NCI-H510A (cell line): Measurements from ENCODE around the gene PTBP1.
"Not testable (repeated sequence)": the region's sequence is repeated elsewhere in the genome, so short reads cannot be mapped to it uniquely, and the experiment has no call there.

ENCODE experiments used
- DNase-seq: peaks from one replicate; lab custom pipeline; 2025; lab: John Stamatoyannopoulos, UW

PTBP1 gene

GRCh38 chr19:853614-854220 is 56.5 kb downstream of the PTBP1 start:
- not testable (repeated sequence) for DNase-seq

GRCh38 chr19:854549-854948 is 57.3 kb downstream of the PTBP1 start:
- no peak for DNase-seq

GRCh38 chr19:855142-855541 is 57.9 kb downstream of the PTBP1 start:
- DNase-seq, result no peak

- DNase-seq, result no peak
Measured at GRCh38 chr19:855566-856120, 58.4 kb downstream of the PTBP1 start.

GRCh38 chr19:858284-858683 is 61.0 kb downstream of the PTBP1 start:
- no peak for DNase-seq

- no peak for DNase-seq
Measured at GRCh38 chr19:858868-859843, 61.9 kb downstream of the PTBP1 start, which contains the start of gene CFD. Gene CFD (plus strand): TSS chr19:859664. CDS start chr19:859690, 26 bp downstream.

GRCh38 chr19:861141-861755 is 64.0 kb downstream of the PTBP1 start:
- no peak for DNase-seq
